Endothelial cell of umbilical vein (primary cell): ENCODE measurements around the gene PAGE4. TPM values are rescaled to one million over a fixed set of nuclear protein-coding genes. Genes with fewer than 3 reads are reported as not detected.

Source experiments
- BruUV-seq: library from RNA; stranded (reverse); fragments of 400-500 nt; replicated peaks from 2 replicates; lab custom pipeline; 2021; lab: Mats Ljungman, UMichigan
- CTCF ChIA-PET: fragments of 300-600, 350-600 bp; sonication (Branson Sonifier 250); formaldehyde crosslinking; loops from one replicate; lab custom pipeline; 2021; ENCODE audit warnings: antibody characterized with exemption, inconsistent platforms; lab: Charles Lee
- POLR2A ChIA-PET: fragments of 300-600, 350-600 bp; sonication (Branson Sonifier 250); formaldehyde crosslinking; loops from one replicate; lab custom pipeline; 2021; ENCODE audit warnings: antibody characterized with exemption, inconsistent platforms; lab: Charles Lee
- DNase-seq: peaks from one replicate; pipeline ENCODE4 v3.0.0-alpha.2; 2011; ENCODE audit warnings: low read depth, low spot score
- FAIRE-seq: peaks from 2 replicates; lab custom pipeline; 2011; peaks lifted over from hg19 to GRCh38; lab: Jason Lieb, UNC
- H2AFZ ChIP-seq: 2 replicates; pipeline ENCODE4 v1.6.0; 2012; ENCODE audit warnings: low read depth, low read length, control low read depth, inconsistent platforms
- H3K27ac ChIP-seq: 2 replicates; pipeline ENCODE4 v1.5.1; 2011; ENCODE audit warnings: low read depth, mild to moderate bottlenecking, control low read depth, low read length, moderate library complexity; ENCODE audit not compliant: insufficient read depth
- H3K27me3 ChIP-seq, 2 experiments: 2 replicates each; pipeline versions ENCODE4 v1.6.0 to v1.6.1; 2011; ENCODE audit warnings: low read length in 2 of 2, mixed read lengths in 1 of 2; ENCODE audit not compliant: control insufficient read depth in 2 of 2, insufficient read depth in 2 of 2
- H3K36me3 ChIP-seq, 2 experiments: 2 replicates in 1 of 2; 3 replicates in 1 of 2; pipeline ENCODE4 v1.5.1; 2011; ENCODE audit warnings: low read length in 2 of 2, mild to moderate bottlenecking in 1 of 2, moderate library complexity in 1 of 2; ENCODE audit not compliant: control insufficient read depth in 2 of 2, insufficient read depth in 2 of 2; ENCODE audit errors: extremely low read depth in 1 of 2
- H3K4me1 ChIP-seq: 3 replicates; pipeline ENCODE4 v1.5.1; 2011; ENCODE audit warnings: mild to moderate bottlenecking, low read length; ENCODE audit not compliant: control insufficient read depth, insufficient read depth; ENCODE audit errors: extremely low read depth
- H3K4me2 ChIP-seq: 2 replicates; pipeline ENCODE4 v1.6.1; 2011; ENCODE audit warnings: low read length, control low read depth, mixed read lengths; ENCODE audit not compliant: insufficient read depth
- H3K4me3 ChIP-seq, 3 experiments: fragments of 200-600 bp in 1 of 3; sonication (generic), shearing (Covaris generic) in 1 of 3; replicated peaks in 1 of 3; 2 replicates each; pipeline ENCODE4 v1.5.1; 2011 to 2016; ENCODE audit warnings: control low read depth in 3 of 3, low read length in 3 of 3, mild to moderate bottlenecking in 2 of 3, inconsistent platforms in 1 of 3, low read depth in 1 of 3, moderate library complexity in 1 of 3; ENCODE audit not compliant: insufficient read depth in 1 of 3
- H3K79me2 ChIP-seq: 2 replicates; pipeline ENCODE4 v1.6.0; 2012; ENCODE audit warnings: low read length, inconsistent platforms; ENCODE audit not compliant: control insufficient read depth, insufficient read depth
- H3K9ac ChIP-seq: replicated peaks from 2 replicates; pipeline ENCODE3; 2011; ENCODE audit warnings: low read length, control low read depth; ENCODE audit not compliant: insufficient read depth; ENCODE audit errors: extremely low read depth
- H3K9me1 ChIP-seq: replicated peaks from 3 replicates; pipeline ENCODE4 v1.6.0; 2011; ENCODE audit warnings: mild to moderate bottlenecking, low read length; ENCODE audit not compliant: control insufficient read depth, insufficient read depth; ENCODE audit errors: extremely low read depth
- H3K9me3 ChIP-seq: replicated peaks from 2 replicates; pipeline ENCODE4 v1.5.1; 2012; ENCODE audit warnings: low read length, inconsistent platforms; ENCODE audit not compliant: control insufficient read depth, insufficient read depth
- H4K20me1 ChIP-seq: replicated peaks from 2 replicates; pipeline ENCODE3; 2011; ENCODE audit warnings: mild to moderate bottlenecking, low read length; ENCODE audit not compliant: control insufficient read depth, insufficient read depth; ENCODE audit errors: extremely low read depth
- CTCF ChIP-seq, 2 donors: IDR thresholded peaks; 1 replicate in 1 of 2; 2 replicates in 1 of 2; pipeline ENCODE4 v1.5.1; 2011; ENCODE audit warnings: low read length in 2 of 2, mild to moderate bottlenecking in 2 of 2, moderate library complexity in 2 of 2, control low read depth in 1 of 2, inconsistent platforms in 1 of 2, low read depth in 1 of 2; ENCODE audit not compliant: insufficient read depth in 1 of 2; ENCODE audit errors: extremely low read depth in 1 of 2
- EZH2 ChIP-seq: IDR thresholded peaks from 2 replicates; pipeline ENCODE4 v1.6.1; 2012; ENCODE audit warnings: borderline replicate concordance, low read depth, mild to moderate bottlenecking, moderate library complexity, low read length, inconsistent platforms; ENCODE audit not compliant: severe bottlenecking
- FOS ChIP-seq: IDR thresholded peaks from 2 replicates; pipeline ENCODE4 v1.6.1; 2011; ENCODE audit warnings: mild to moderate bottlenecking, low read length, moderate library complexity, borderline replicate concordance; ENCODE audit not compliant: insufficient read depth
- GATA2 ChIP-seq: IDR thresholded peaks from 2 replicates; pipeline ENCODE4 v1.7.0; 2011; ENCODE audit warnings: low read depth, mild to moderate bottlenecking, moderate library complexity, mixed read lengths, low read length; ENCODE audit not compliant: insufficient read length, insufficient read depth
- JUN ChIP-seq: IDR thresholded peaks from 2 replicates; pipeline ENCODE4 v1.6.1; 2011; ENCODE audit warnings: borderline replicate concordance, low read depth; ENCODE audit not compliant: insufficient read length, insufficient read depth
- MAX ChIP-seq: IDR thresholded peaks from 2 replicates; pipeline ENCODE4 v1.6.1; 2011; ENCODE audit not compliant: insufficient read depth, insufficient read length
- MYC ChIP-seq: IDR thresholded peaks from one replicate; pipeline ENCODE4 v1.6.1; 2011; ENCODE audit warnings: mild to moderate bottlenecking, low read depth, low read length
- POLR2AphosphoS5 ChIP-seq: IDR thresholded peaks from 2 replicates; pipeline ENCODE4 v1.6.1; 2012; ENCODE audit warnings: low read depth, mild to moderate bottlenecking, control low read depth, low read length, moderate library complexity; ENCODE audit not compliant: insufficient read depth
- dilution Hi-C: fragments of 300-500 bp; cut with MboI; formaldehyde crosslinking; loops from one replicate; pipeline ENCODE4 v1.15.0; 2019; ENCODE audit warnings: low sequenced_read_pairs; ENCODE audit not compliant: extremely low pct_ligation_motif_present
- intact Hi-C: fragments of 100-400 bp; cut with micrococcal nuclease; formaldehyde crosslinking; loops from one replicate; pipeline ENCODE4 v1.10.0; 2022
- polyA plus RNA-seq, 4 experiments: library from polyadenylated mRNA; depleted of rRNA in 3 of 4; stranded (reverse) in 3 of 4; unstranded in 1 of 4; fragments of >200 nt; gene quantifications; 2 replicates each; pipeline versions ENCODE4 v1.2.1 to v1.2.3, GENCODE V29; 2011 to 2012; ENCODE audit warnings: missing spikeins in 1 of 4
- total RNA-seq: library from RNA; stranded (reverse); gene quantifications from 2 replicates; pipeline ENCODE4 v1.2.3, GENCODE V29; 2021

PAGE4 gene
- total and polyA plus RNA-seq, 2 donors (not counting 3 experiments of a cell fraction or from before 2014, with no cell fraction given) = not detected

GRCh38 chrX:49838374-49838773, 9.3 kb downstream of the PAGE4 start:
- H3K27me3 ChIP-seq = no peaks in the 10 kb centered on the region
- no peaks in the 10 kb centered on the region for H3K79me2 ChIP-seq
- H4K20me1 ChIP-seq = no peaks in the 10 kb centered on the region
- no peak overlapping the region for H2AFZ ChIP-seq
- TF ChIP-seq CTCF (IDR thresholded peaks at IDR 0.05; ENCODE audit: extremely low read depth in 1 of 2, insufficient read depth in 1 of 2, low read depth in 1 of 2, low read length in 2 of 2) = peak; percentile 39 to 46
- no peak for TF ChIP-seq JUN
- H3K4me1 ChIP-seq = no peaks in the 10 kb centered on the region
- BruUV-seq = no TSS peak
- ChIA-PET CTCF (interaction anchor here (1.0 to 2.2 kb wide), 4 partner anchors 21 to 645 kb away, joined by 3 to 12 read pairs (median 6); no protein-coding TSS in a partner anchor), POLR2A (no interaction called here)
- no peak overlapping the region for H3K4me3 ChIP-seq
- no peaks in the 10 kb centered on the region for H3K9me3 ChIP-seq
- no peak overlapping the region for H3K9ac ChIP-seq
- intact Hi-C loops (loop anchor here (1.0 to 5.0 kb wide), 4 partner anchors 77 to 1206 kb away; no protein-coding TSS in a partner anchor), dilution Hi-C loops (no loop called here)
- FAIRE-seq (peak; percentile 18), DNase-seq (peak; percentile 12)
- no peaks in the 10 kb centered on the region for H3K36me3 ChIP-seq
- no peak overlapping the region for H3K27ac ChIP-seq
- H3K9me1 ChIP-seq = no peaks in the 10 kb centered on the region
- no peak overlapping the region for H3K4me2 ChIP-seq

GRCh38 chrX:49840679-49841078, 11.6 kb downstream of the PAGE4 start:
- dilution Hi-C loops (no loop called here), intact Hi-C loops (loop anchor here (1.0 kb wide), 1 partner anchor 36 kb away; no protein-coding TSS in a partner anchor)
- POLR2A ChIA-PET = interaction anchor here (0.7 kb wide), 1 partner anchor 365 kb away, joined by 3 read pairs; no protein-coding TSS in a partner anchor
- DNase-seq (peak; percentile 46), FAIRE-seq (peak; percentile 79)
- H3K4me2 ChIP-seq = no peak overlapping the region
- no peaks in the 10 kb centered on the region for H3K9me3 ChIP-seq
- no peaks in the 10 kb centered on the region for H3K36me3 ChIP-seq
- no peaks in the 10 kb centered on the region for H3K27me3 ChIP-seq
- H2AFZ ChIP-seq = no peak overlapping the region
- no peaks in the 10 kb centered on the region for H3K4me1 ChIP-seq
- no TSS peak for BruUV-seq
- no peak overlapping the region for H3K9ac ChIP-seq
- H3K9me1 ChIP-seq = no peaks in the 10 kb centered on the region
- H4K20me1 ChIP-seq = no peaks in the 10 kb centered on the region
- no peak overlapping the region for H3K27ac ChIP-seq
- CTCF ChIA-PET = interaction anchor here (1.0 to 1.1 kb wide), 2 partner anchors 36 to 37 kb away, joined by 3 read pairs; no protein-coding TSS in a partner anchor
- TF ChIP-seq CTCF (IDR thresholded peaks at IDR 0.05; ENCODE audit: extremely low read depth in 1 of 2, insufficient read depth in 1 of 2, low read depth in 1 of 2, low read length in 2 of 2) (peak; percentile 21 to 34), EZH2 (no peak), POLR2AphosphoS5 (no peak), GATA2 (no peak), MAX (no peak), MYC (no peak), FOS (no peak)
- H3K4me3 ChIP-seq = no peak overlapping the region
- H3K79me2 ChIP-seq = no peaks in the 10 kb centered on the region
